ENCODE measurements around the gene STK40.

The STK40 gene

DNA sequence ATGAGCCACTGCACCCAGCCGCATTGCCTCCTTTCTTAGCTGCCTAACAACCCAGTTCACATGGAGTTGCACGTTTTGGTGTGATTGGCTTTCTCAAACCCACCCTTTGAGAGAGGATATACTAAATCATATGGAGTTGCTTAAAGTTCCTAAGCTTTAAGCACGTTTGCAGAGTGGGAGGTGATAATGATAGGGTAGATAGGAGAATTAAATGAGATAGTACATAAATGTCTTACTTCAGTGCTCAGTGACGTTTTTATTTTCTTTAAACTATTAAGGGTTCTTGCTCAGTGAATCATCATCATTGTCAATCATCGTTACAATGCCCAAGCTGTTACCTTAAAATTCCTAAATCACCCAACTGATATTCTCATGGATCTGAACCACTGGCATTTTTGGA lies 82.5 kb downstream of the STK40 start:
- Histone ChIP-seq H3K9me3 (ENCODE audit: insufficient read depth, low read length) (no peaks in the 10 kb centered on the region), H3K9ac (ENCODE audit: insufficient read length, low read depth) (no peak overlapping the region), H3K27me3 (ENCODE audit: insufficient read depth, insufficient read length) (no peaks in the 10 kb centered on the region), H3K4me3 (ENCODE audit: insufficient read length, low read depth) (no peak overlapping the region), H3K36me3 (ENCODE audit: insufficient read depth, insufficient read length, low read length) (peaks cover 72% of the 10 kb centered on the region), H3K4me1 (ENCODE audit: insufficient read depth, insufficient read length) (peaks cover 9% of the 10 kb centered on the region)
- DNase-seq (ENCODE audit: low read depth, low spot score), result no peak
- no peak for TF ChIP-seq YY1 (IDR thresholded peaks at IDR 0.05; ENCODE audit: insufficient read depth, insufficient read length)

DNA sequence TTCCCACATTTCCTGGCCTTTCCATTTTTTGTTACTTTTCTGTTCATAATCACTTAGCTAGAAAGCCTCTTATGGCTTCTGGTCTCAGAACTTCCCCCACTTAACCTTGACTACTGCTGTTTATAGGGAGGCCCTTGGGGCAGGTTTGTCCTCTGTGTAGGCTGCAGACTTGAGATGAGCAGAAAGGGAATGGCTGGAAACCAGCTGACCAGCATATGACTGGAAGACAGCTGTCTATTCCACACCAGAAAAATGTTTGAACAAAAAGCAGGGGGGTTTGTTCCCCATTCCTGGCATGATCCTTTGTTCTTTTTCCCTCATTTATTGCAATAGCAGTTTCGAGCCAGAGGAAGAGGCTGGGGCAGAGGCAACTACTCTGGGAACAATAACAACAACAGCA lies 84.5 kb downstream of the STK40 start:
- H3K9me3 ChIP-seq (ENCODE audit: insufficient read depth, low read length), result no peaks in the 10 kb centered on the region
- TF ChIP-seq YY1 (IDR thresholded peaks at IDR 0.05; ENCODE audit: insufficient read depth, insufficient read length) (no peak), SUZ12 (IDR thresholded peaks at IDR 0.05; ENCODE audit: extremely low read depth, insufficient read depth, insufficient read length) (no peak), ZNF274 (IDR thresholded peaks at IDR 0.05; ENCODE audit: low read depth, low read length) (no peak)
- H3K4me1 ChIP-seq (ENCODE audit: insufficient read depth, insufficient read length), result peaks cover 3% of the 10 kb centered on the region
- no peak for DNase-seq (ENCODE audit: low read depth, low spot score)
- H3K36me3 ChIP-seq (ENCODE audit: insufficient read depth, insufficient read length, low read length), result peaks cover 86% of the 10 kb centered on the region
- no peak overlapping the region for H3K4me3 ChIP-seq (ENCODE audit: insufficient read length, low read depth)
- no peak overlapping the region for H3K9ac ChIP-seq (ENCODE audit: insufficient read length, low read depth)
- H3K27me3 ChIP-seq (ENCODE audit: insufficient read depth, insufficient read length), result no peaks in the 10 kb centered on the region

DNA sequence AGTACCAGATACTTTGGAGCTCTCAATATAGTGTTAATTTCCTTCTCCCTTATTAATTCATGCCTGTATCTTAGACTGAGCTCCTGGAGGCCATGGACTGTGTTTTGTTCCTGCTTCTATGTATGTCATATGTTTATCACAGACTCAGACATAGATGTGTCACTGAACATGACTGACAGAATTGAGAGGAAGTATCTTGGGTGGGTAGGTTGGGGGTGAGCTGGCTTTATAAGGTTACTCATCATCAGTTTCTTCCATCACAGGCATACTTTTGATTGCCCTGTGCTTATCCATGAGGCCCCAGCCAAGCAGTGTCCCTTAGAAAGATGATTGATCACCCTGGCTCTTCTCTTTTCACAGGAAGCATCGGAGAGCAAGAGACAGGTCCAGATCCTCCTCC lies 85.2 kb downstream of the STK40 start:
- Histone ChIP-seq H3K36me3 (ENCODE audit: insufficient read depth, insufficient read length, low read length) (peaks cover 93% of the 10 kb centered on the region), H3K9ac (ENCODE audit: insufficient read length, low read depth) (no peak overlapping the region), H3K9me3 (ENCODE audit: insufficient read depth, low read length) (no peaks in the 10 kb centered on the region), H3K4me1 (ENCODE audit: insufficient read depth, insufficient read length) (peaks cover 3% of the 10 kb centered on the region), H3K27me3 (ENCODE audit: insufficient read depth, insufficient read length) (no peaks in the 10 kb centered on the region), H3K4me3 (ENCODE audit: insufficient read length, low read depth) (no peak overlapping the region)
- DNase-seq (ENCODE audit: low read depth, low spot score), result no peak
- TF ChIP-seq YY1 (IDR thresholded peaks at IDR 0.05; ENCODE audit: insufficient read depth, insufficient read length), result no peak
- TF ChIP-seq ZNF274 (IDR thresholded peaks at IDR 0.05; ENCODE audit: low read depth, low read length), result no peak
- TF ChIP-seq SUZ12 (IDR thresholded peaks at IDR 0.05; ENCODE audit: extremely low read depth, insufficient read depth, insufficient read length), result no peak

DNA sequence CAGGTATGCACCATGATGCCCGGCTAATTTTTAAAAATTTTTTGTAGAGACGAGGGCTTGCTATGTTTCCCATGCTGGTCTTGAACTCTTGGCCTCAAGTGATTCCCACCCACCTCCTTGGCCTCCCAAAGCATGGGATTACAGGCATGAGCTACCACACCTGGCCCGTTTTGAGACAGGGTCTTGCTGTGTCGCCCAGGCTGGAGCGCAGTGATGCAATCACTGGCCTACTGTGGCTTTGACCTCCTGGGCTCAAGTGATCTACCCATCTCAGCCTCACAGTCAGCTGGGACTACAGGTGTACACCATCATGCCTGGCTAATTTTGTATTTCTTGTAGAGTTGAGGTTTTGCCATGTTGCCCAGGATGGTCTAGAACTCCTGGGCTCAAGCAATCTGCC lies 87.1 kb downstream of the STK40 start:
- no peak for TF ChIP-seq SUZ12 (IDR thresholded peaks at IDR 0.05; ENCODE audit: extremely low read depth, insufficient read depth, insufficient read length)
- TF ChIP-seq YY1 (IDR thresholded peaks at IDR 0.05; ENCODE audit: insufficient read depth, insufficient read length), result no peak
- no peak for TF ChIP-seq ZNF274 (IDR thresholded peaks at IDR 0.05; ENCODE audit: low read depth, low read length)
- Histone ChIP-seq H3K9ac (ENCODE audit: insufficient read length, low read depth) (no peak overlapping the region), H3K27me3 (ENCODE audit: insufficient read depth, insufficient read length) (no peaks in the 10 kb centered on the region), H3K4me1 (ENCODE audit: insufficient read depth, insufficient read length) (peaks cover 3% of the 10 kb centered on the region), H3K36me3 (ENCODE audit: insufficient read depth, insufficient read length, low read length) (peaks cover 93% of the 10 kb centered on the region), H3K4me3 (ENCODE audit: insufficient read length, low read depth) (no peak overlapping the region), H3K9me3 (ENCODE audit: insufficient read depth, low read length) (no peaks in the 10 kb centered on the region)
- DNase-seq (ENCODE audit: low read depth, low spot score), result no peak

DNA sequence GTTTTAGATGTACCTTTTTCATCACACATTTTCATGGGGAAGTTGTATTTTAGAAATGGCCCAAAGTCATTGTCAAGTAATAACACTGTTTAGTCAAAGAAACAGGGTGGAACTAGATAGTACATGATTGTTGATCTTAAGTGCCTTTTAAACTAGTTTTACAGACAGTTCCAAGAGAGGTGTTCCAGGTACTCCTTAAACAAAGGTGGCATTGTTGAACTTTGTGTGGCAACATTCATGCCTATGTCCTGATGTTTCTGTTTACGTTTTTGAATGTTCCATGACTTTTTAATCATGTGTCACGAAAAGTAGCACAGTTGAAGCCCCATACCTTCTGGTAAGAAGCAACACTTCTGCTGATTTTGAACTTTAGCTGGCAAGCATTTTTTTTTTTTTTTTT lies 88.7 kb downstream of the STK40 start:
- TF ChIP-seq ZNF274 (IDR thresholded peaks at IDR 0.05; ENCODE audit: low read depth, low read length) (no peak), SUZ12 (IDR thresholded peaks at IDR 0.05; ENCODE audit: extremely low read depth, insufficient read depth, insufficient read length) (no peak), YY1 (IDR thresholded peaks at IDR 0.05; ENCODE audit: insufficient read depth, insufficient read length) (no peak)
- peaks cover under 1% of the 10 kb centered on the region for H3K4me1 ChIP-seq (ENCODE audit: insufficient read depth, insufficient read length)
- no peak overlapping the region for H3K4me3 ChIP-seq (ENCODE audit: insufficient read length, low read depth)
- H3K9me3 ChIP-seq (ENCODE audit: insufficient read depth, low read length), result no peaks in the 10 kb centered on the region
- no peaks in the 10 kb centered on the region for H3K27me3 ChIP-seq (ENCODE audit: insufficient read depth, insufficient read length)
- no peak overlapping the region for H3K9ac ChIP-seq (ENCODE audit: insufficient read length, low read depth)
- no peak for DNase-seq (ENCODE audit: low read depth, low spot score)
- peaks cover 93% of the 10 kb centered on the region for H3K36me3 ChIP-seq (ENCODE audit: insufficient read depth, insufficient read length, low read length)

DNA sequence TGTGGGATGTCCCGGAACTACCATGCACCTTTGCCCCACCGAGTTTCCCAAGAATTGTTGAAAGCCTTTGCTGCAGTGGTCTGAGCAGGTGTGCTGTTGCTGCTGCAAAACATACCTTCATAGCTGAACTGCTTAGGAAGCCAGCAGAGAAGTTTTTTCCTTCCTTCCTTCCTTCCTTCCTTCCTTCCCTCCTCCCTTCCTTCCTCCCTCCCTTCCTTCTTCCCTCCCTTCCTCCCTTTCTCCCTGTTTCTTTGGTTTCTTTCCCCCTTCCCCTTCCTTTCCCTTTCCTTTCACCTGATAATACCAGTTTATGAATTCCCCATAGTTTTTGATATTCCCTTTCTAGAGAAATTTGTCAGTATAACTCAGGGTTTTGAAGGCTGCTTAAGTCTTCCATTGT lies 90.3 kb downstream of the STK40 start:
- no peak overlapping the region for H3K4me3 ChIP-seq (ENCODE audit: insufficient read length, low read depth)
- H3K9ac ChIP-seq (ENCODE audit: insufficient read length, low read depth), result no peak overlapping the region
- TF ChIP-seq SUZ12 (IDR thresholded peaks at IDR 0.05; ENCODE audit: extremely low read depth, insufficient read depth, insufficient read length) (no peak), YY1 (IDR thresholded peaks at IDR 0.05; ENCODE audit: insufficient read depth, insufficient read length) (no peak), ZNF274 (IDR thresholded peaks at IDR 0.05; ENCODE audit: low read depth, low read length) (no peak)
- H3K36me3 ChIP-seq (ENCODE audit: insufficient read depth, insufficient read length, low read length), result peaks cover 93% of the 10 kb centered on the region
- no peaks in the 10 kb centered on the region for H3K9me3 ChIP-seq (ENCODE audit: insufficient read depth, low read length)
- H3K4me1 ChIP-seq (ENCODE audit: insufficient read depth, insufficient read length), result no peaks in the 10 kb centered on the region
- H3K27me3 ChIP-seq (ENCODE audit: insufficient read depth, insufficient read length), result no peaks in the 10 kb centered on the region
- no peak for DNase-seq (ENCODE audit: low read depth, low spot score)
